Measurements from ENCODE around the gene CEACAM20. TPM values are rescaled to one million over a fixed set of nuclear protein-coding genes. Genes with fewer than 3 reads are reported as not detected.
"Not testable (repeated sequence)": the region's sequence is repeated elsewhere in the genome, so short reads cannot be mapped to it uniquely, and the experiment has no call there.

CEACAM20 gene
- polyA plus RNA-seq, 1 experiment: not detected

GRCh38 chr19:44498988-44499387, 30.5 kb downstream of the CEACAM20 start:
- CTCF ChIA-PET: interaction anchor here (2.1 kb wide), 1 partner anchor 8 kb away, joined by 6 read pairs; no protein-coding TSS in a partner anchor
- Histone ChIP-seq H3K4me3 (ENCODE audit: low read depth, low read length) (no peak overlapping the region), H3K27me3 (ENCODE audit: control insufficient read depth, insufficient read depth, low read length) (no peaks in the 10 kb centered on the region; the same call in 1 of the 2 replicates), H3K36me3 (ENCODE audit: control insufficient read depth, insufficient read depth, low read length) (peaks cover 5% of the 10 kb centered on the region)
- no peak for DNase-seq (ENCODE audit: low read depth)
- TF ChIP-seq CTCF (IDR thresholded peaks at IDR 0.05; ENCODE audit: insufficient read depth, low read depth, low read length): no peak
- POLR2A ChIA-PET: no interaction called here

- H3K4me3 ChIP-seq (ENCODE audit: low read depth, low read length): no peak overlapping the region
- CTCF ChIA-PET: no interaction called here
- POLR2A ChIA-PET: no interaction called here
- no peaks in the 10 kb centered on the region for H3K27me3 ChIP-seq (ENCODE audit: control insufficient read depth, insufficient read depth, low read length)
- no peak for TF ChIP-seq CTCF (IDR thresholded peaks at IDR 0.05; ENCODE audit: insufficient read depth, low read depth, low read length)
- DNase-seq (ENCODE audit: low read depth): no peak
- H3K36me3 ChIP-seq (ENCODE audit: control insufficient read depth, insufficient read depth, low read length): peaks cover 10% of the 10 kb centered on the region
These were observed 32.8 kb downstream of the CEACAM20 start for GRCh38 chr19:44496711-44497110.

GRCh38 chr19:44476559-44477408, 52.7 kb downstream of the CEACAM20 start:
- Histone ChIP-seq H3K36me3 (ENCODE audit: control insufficient read depth, insufficient read depth, low read length) (peaks cover 9% of the 10 kb centered on the region), H3K27me3 (ENCODE audit: control insufficient read depth, insufficient read depth, low read length) (no peaks in the 10 kb centered on the region), H3K4me3 (ENCODE audit: low read depth, low read length) (no peak overlapping the region)
- CTCF ChIA-PET: no interaction called here
- no peak for TF ChIP-seq CTCF (IDR thresholded peaks at IDR 0.05; ENCODE audit: insufficient read depth, low read depth, low read length)
- DNase-seq (ENCODE audit: low read depth): no peak
- POLR2A ChIA-PET: no interaction called here

GRCh38 chr19:44468730-44469129, 60.7 kb downstream of the CEACAM20 start:
- H3K36me3 ChIP-seq (ENCODE audit: control insufficient read depth, insufficient read depth, low read length); H3K27me3 ChIP-seq (ENCODE audit: control insufficient read depth, insufficient read depth, low read length); DNase-seq (ENCODE audit: low read depth); H3K4me3 ChIP-seq (ENCODE audit: low read depth, low read length); CTCF ChIA-PET; POLR2A ChIA-PET: not testable (repeated sequence)

- H3K4me3 ChIP-seq (ENCODE audit: low read depth, low read length); H3K36me3 ChIP-seq (ENCODE audit: control insufficient read depth, insufficient read depth, low read length); DNase-seq (ENCODE audit: low read depth); H3K27me3 ChIP-seq (ENCODE audit: control insufficient read depth, insufficient read depth, low read length); CTCF ChIA-PET; POLR2A ChIA-PET: not testable (repeated sequence)
These were observed 66.7 kb downstream of the CEACAM20 start for GRCh38 chr19:44462600-44463286.

Small RNA genes within 50 kb of the gene (small RNA-seq; reads per million reads assigned to genes)
- gene AC243964.1 (ENCODE audit: insufficient read length, low read depth, low replicate concordance): not detected

Other genes with a start within 250 kb of the CEACAM20 start
- 1.3 and 2.7 TPM in 2 replicates for gene ZNF235, start 224.7 kb downstream of the CEACAM20 start, polyA plus RNA-seq (2011; rRNA removed)
- 1.9 and 4.0 TPM in 2 replicates for gene ZNF112, start 173.0 kb downstream of the CEACAM20 start, polyA plus RNA-seq (2011; rRNA removed)
- 1.3 and 2.4 TPM in 2 replicates for gene ZNF285, start 128.1 kb downstream of the CEACAM20 start, polyA plus RNA-seq (2011; rRNA removed)
- 4.5 and 8.4 TPM in 2 replicates for gene ZNF229, start 81.2 kb downstream of the CEACAM20 start, polyA plus RNA-seq (2011; rRNA removed)
- gene ZNF180, start 29.2 kb downstream of the CEACAM20 start, polyA plus RNA-seq (2011; rRNA removed): 0.80 and 1.2 TPM in 2 replicates
- 0.21 and 0.51 TPM in 2 replicates for gene IGSF23, start 83.9 kb upstream of the CEACAM20 start, polyA plus RNA-seq (2011; rRNA removed)
- 84.4 and 129 TPM in 2 replicates for gene PVR, start 114.2 kb upstream of the CEACAM20 start, polyA plus RNA-seq (2011; rRNA removed)
- gene CEACAM19, start 141.8 kb upstream of the CEACAM20 start, polyA plus RNA-seq (2011; rRNA removed): 6.1 and 8.9 TPM in 2 replicates
- not detected in 2 replicates for gene CEACAM16, start 169.5 kb upstream of the CEACAM20 start, polyA plus RNA-seq (2011; rRNA removed)
- gene BCL3, start 219.0 kb upstream of the CEACAM20 start, polyA plus RNA-seq (2011; rRNA removed): 5.0 and 9.1 TPM in 2 replicates
- not detected in 2 replicates for gene CBLC, start 248.2 kb upstream of the CEACAM20 start, polyA plus RNA-seq (2011; rRNA removed)

All from BJ (cell line).